H1 (cell line): ENCODE measurements around the gene MAPRE3. TPM values are rescaled to one million over a fixed set of nuclear protein-coding genes. Genes with fewer than 3 reads are reported as not detected.

Experiments used
- CTCF ChIA-PET: fragments of 300-600 bp; sonication (Branson Sonifier 250); formaldehyde crosslinking; loops from one replicate; lab custom pipeline; 2021; ENCODE audit not compliant: partially characterized antibody; lab: Charles Lee
- POLR2A ChIA-PET: fragments of 300-600 bp; sonication (Branson Sonifier 250); formaldehyde crosslinking; loops from one replicate; lab custom pipeline; 2021; ENCODE audit warnings: inconsistent platforms; ENCODE audit not compliant: partially characterized antibody; lab: Charles Lee
- DNase-seq, 2 experiments: peaks; one replicate each; pipeline versions ENCODE4 v3.0.0 to v3.0.0-alpha.2; 2010 to 2022; ENCODE audit warnings: low spot score in 2 of 2, low read depth in 1 of 2, mixed read lengths in 1 of 2
- FAIRE-seq: peaks from 2 replicates; lab custom pipeline; 2011; peaks lifted over from hg19 to GRCh38; lab: Jason Lieb, UNC
- H2AFZ ChIP-seq: 2 replicates; pipeline ENCODE4 v1.8.1; 2012; ENCODE audit warnings: low read length, inconsistent platforms
- H2AK5ac ChIP-seq: 2 replicates; pipeline ENCODE4 v1.6.1; 2013; ENCODE audit warnings: low read depth, low read length
- H2BK120ac ChIP-seq: replicated peaks from 2 replicates; pipeline ENCODE3; 2013; ENCODE audit warnings: low read depth, low read length, inconsistent platforms
- H2BK12ac ChIP-seq: 2 replicates; pipeline ENCODE4 v1.6.1; 2013; ENCODE audit warnings: low read depth, low read length
- H2BK15ac ChIP-seq: 2 replicates; pipeline ENCODE4 v1.6.1; 2013; ENCODE audit warnings: low read length
- H2BK20ac ChIP-seq: 2 replicates; pipeline ENCODE4 v1.6.1; 2013; ENCODE audit warnings: low read length
- H2BK5ac ChIP-seq: 2 replicates; pipeline ENCODE4 v1.6.1; 2013; ENCODE audit warnings: low read depth, low read length
- H3K14ac ChIP-seq: 2 replicates; pipeline ENCODE4 v1.6.1; 2013; ENCODE audit warnings: inconsistent platforms; ENCODE audit not compliant: insufficient read length
- H3K18ac ChIP-seq: 2 replicates; pipeline ENCODE4 v1.6.1; 2013; ENCODE audit warnings: low read length; ENCODE audit errors: extremely low read depth
- H3K23ac ChIP-seq: 2 replicates; pipeline ENCODE4 v1.6.1; 2013; ENCODE audit warnings: inconsistent platforms; ENCODE audit not compliant: insufficient read length
- H3K23me2 ChIP-seq: 2 replicates; pipeline ENCODE4 v1.6.1; 2013; ENCODE audit warnings: low read depth, low read length
- H3K27ac ChIP-seq: 2 replicates; pipeline ENCODE4 v1.6.1; 2011; ENCODE audit warnings: low read depth, low read length, inconsistent platforms
- H3K27me3 ChIP-seq, 4 experiments: replicated peaks in 1 of 4; 1 replicate in 1 of 4; 2 replicates in 3 of 4; pipeline versions ENCODE4 v1.6.1 to v1.8.1; 2011 to 2013; ENCODE audit warnings: low read length in 3 of 4, mild to moderate bottlenecking in 3 of 4, inconsistent platforms in 2 of 4, mixed read lengths in 2 of 4, moderate library complexity in 1 of 4; ENCODE audit not compliant: control insufficient read depth in 3 of 4, insufficient read depth in 3 of 4; ENCODE audit errors: extremely low read depth in 1 of 4
- H3K36me3 ChIP-seq, 4 experiments: 2 replicates each; pipeline versions ENCODE4 v1.6.1 to v1.8.1; 2011 to 2013; ENCODE audit warnings: mild to moderate bottlenecking in 4 of 4, low read length in 3 of 4, moderate library complexity in 2 of 4, control low read depth in 1 of 4, inconsistent platforms in 1 of 4; ENCODE audit not compliant: insufficient read depth in 4 of 4, control insufficient read depth in 2 of 4
- H3K4ac ChIP-seq: replicated peaks from 2 replicates; pipeline ENCODE3; 2013; ENCODE audit warnings: low read length, low read depth, mixed read lengths, inconsistent platforms; ENCODE audit not compliant: insufficient read length
- H3K4me1 ChIP-seq, 4 experiments: replicated peaks in 1 of 4; 1 replicate in 1 of 4; 2 replicates in 3 of 4; pipeline versions ENCODE4 v1.6.1 to v1.8.1; 2011 to 2013; ENCODE audit warnings: low read length in 3 of 4, inconsistent platforms in 2 of 4, mixed read lengths in 1 of 4; ENCODE audit not compliant: insufficient read depth in 4 of 4, control insufficient read depth in 3 of 4
- H3K4me2 ChIP-seq, 2 experiments: 2 replicates each; pipeline versions ENCODE4 v1.6.1 to v1.8.1; 2011 to 2013; ENCODE audit warnings: low read depth in 2 of 2, low read length in 2 of 2, control low read depth in 1 of 2, inconsistent platforms in 1 of 2, mild to moderate bottlenecking in 1 of 2; ENCODE audit not compliant: insufficient read depth in 1 of 2
- H3K4me3 ChIP-seq, 4 experiments: fragments of 200-600, 300-600 bp in 1 of 4; sonication (generic), shearing (Covaris generic), sonication (Bioruptor Twin) in 1 of 4; 2 replicates each; pipeline versions ENCODE4 v1.5.1 to v1.8.1; 2011 to 2016; ENCODE audit warnings: low read length in 4 of 4, low read depth in 3 of 4, control low read depth in 2 of 4, inconsistent platforms in 2 of 4, mild to moderate bottlenecking in 2 of 4, mixed read lengths in 1 of 4, moderate library complexity in 1 of 4; ENCODE audit not compliant: insufficient read depth in 2 of 4; ENCODE audit errors: extremely low read depth in 1 of 4
- H3K56ac ChIP-seq: replicated peaks from 2 replicates; pipeline ENCODE3; 2013; ENCODE audit warnings: low read depth, mild to moderate bottlenecking, mixed read lengths, low read length, inconsistent platforms; ENCODE audit not compliant: insufficient read length
- H3K79me1 ChIP-seq: 2 replicates; pipeline ENCODE4 v1.6.1; 2013; ENCODE audit warnings: low read depth, low read length, control low read depth
- H3K79me2 ChIP-seq, 2 experiments: 2 replicates each; pipeline versions ENCODE4 v1.6.1 to v1.8.1; 2012 to 2013; ENCODE audit warnings: low read length in 2 of 2, mild to moderate bottlenecking in 2 of 2, inconsistent platforms in 1 of 2; ENCODE audit not compliant: insufficient read depth in 2 of 2, control insufficient read depth in 1 of 2
- H3K9ac ChIP-seq, 4 experiments: replicated peaks in 1 of 4; 1 replicate in 1 of 4; 2 replicates in 3 of 4; pipeline versions ENCODE4 v1.6.1 to v1.8.1; 2011 to 2013; ENCODE audit warnings: low read depth in 3 of 4, low read length in 3 of 4, control low read depth in 2 of 4, mild to moderate bottlenecking in 2 of 4, moderate library complexity in 2 of 4, inconsistent platforms in 1 of 4; ENCODE audit errors: extremely low read depth in 1 of 4
- H3K9me3 ChIP-seq, 2 experiments: 2 replicates each; pipeline versions ENCODE4 v1.6.1 to v1.8.1; 2012 to 2013; ENCODE audit warnings: mild to moderate bottlenecking in 2 of 2, moderate library complexity in 2 of 2, control low read depth in 1 of 2, inconsistent platforms in 1 of 2, low read depth in 1 of 2, low read length in 1 of 2, mixed read lengths in 1 of 2; ENCODE audit not compliant: insufficient read depth in 2 of 2
- H4K20me1 ChIP-seq, 2 experiments: replicated peaks in 1 of 2; 2 replicates each; pipeline versions ENCODE3 to v1.8.1; 2011 to 2013; ENCODE audit warnings: inconsistent platforms in 2 of 2, low read length in 2 of 2, mild to moderate bottlenecking in 1 of 2; ENCODE audit not compliant: insufficient read depth in 2 of 2, control insufficient read depth in 1 of 2
- H4K5ac ChIP-seq: 2 replicates; pipeline ENCODE4 v1.6.1; 2013; ENCODE audit warnings: low read length, low read depth, mixed read lengths, inconsistent platforms; ENCODE audit not compliant: insufficient read length
- H4K8ac ChIP-seq: 2 replicates; pipeline ENCODE4 v1.8.0; 2013; ENCODE audit warnings: mild to moderate bottlenecking, moderate library complexity, low read length, inconsistent platforms; ENCODE audit not compliant: insufficient read depth; ENCODE audit errors: extremely low read depth
- H4K91ac ChIP-seq: replicated peaks from 2 replicates; pipeline ENCODE3; 2013; ENCODE audit warnings: low read length, mixed read lengths, inconsistent platforms; ENCODE audit not compliant: insufficient read length
- EZH2 ChIP-seq: fragments of 200-600 bp; sonication (generic); IDR thresholded peaks from 2 replicates; pipeline ENCODE4 v1.7.1; 2012; ENCODE audit warnings: low read depth, mild to moderate bottlenecking, moderate library complexity, low read length, inconsistent platforms; ENCODE audit not compliant: severe bottlenecking
- HDAC2 ChIP-seq, 2 experiments: fragments of 300-600 bp in 1 of 2; sonication (generic) in 1 of 2; IDR thresholded peaks; 2 replicates each; pipeline ENCODE4 v1.6.1; 2011 to 2012; ENCODE audit warnings: low read depth in 2 of 2, low read length in 2 of 2, mild to moderate bottlenecking in 2 of 2, moderate library complexity in 2 of 2, borderline replicate concordance in 1 of 2, inconsistent platforms in 1 of 2
- MAX ChIP-seq: IDR thresholded peaks from 2 replicates; pipeline ENCODE4 v1.6.1; 2012; ENCODE audit warnings: inconsistent platforms
- RAD21 ChIP-seq, 2 experiments: IDR thresholded peaks in 1 of 2; conservative IDR thresholded peaks in 1 of 2; 2 replicates each; pipeline ENCODE4 v1.6.1; 2011; ENCODE audit warnings: low read depth in 2 of 2, low read length in 2 of 2, improper control_type of control experiment in 1 of 2, inconsistent platforms in 1 of 2, mild to moderate bottlenecking in 1 of 2, moderate library complexity in 1 of 2
- WGBS, 2 experiments: shearing (Covaris generic) in 1 of 2; methylation state at CpG; one replicate each; pipeline versions ENCODE4 v1.1.6 to v1.1.7; 2013 to 2015; ENCODE audit warnings: low lambda C conversion rate in 2 of 2, mixed read lengths in 2 of 2, inconsistent platforms in 1 of 2, low coverage in 1 of 2, missing lambda C conversion rate in 1 of 2; ENCODE audit not compliant: insufficient replicate concordance in 2 of 2, insufficient coverage in 1 of 2, insufficient read length in 1 of 2; ENCODE audit errors: extremely low coverage in 1 of 2, missing lambda C conversion rate in 1 of 2; 5-methylcytosine and 5-hydroxymethylcytosine counted together
- polyA plus RNA-seq, 7 experiments: library from polyadenylated mRNA; depleted of rRNA in 3 of 7; stranded (reverse) in 5 of 7; unstranded in 2 of 7; fragments of >200 nt in 5 of 7; fragments of 200-250 nt in 2 of 7; gene quantifications; 1 replicate in 5 of 7; 2 replicates in 1 of 7; 4 replicates in 1 of 7; pipeline versions ENCODE4 v1.2.1 to v1.2.3, GENCODE V29; 2011 to 2013; ENCODE audit warnings: missing spikeins in 2 of 7, mixed read lengths in 2 of 7
- total RNA-seq: library from RNA; stranded (reverse); fragmentation: NEBNext Ultra II Directional; extraction: Animal tissue kit (Norgen Biotek cat#: 25700); gene quantifications from 2 replicates; pipeline ENCODE4 v1.2.1, GENCODE V29; 2021

The MAPRE3 gene
- total and polyA plus RNA-seq, 2 of the 8 experiments (the other 6 are each of a cell fraction or from before 2014, with no cell fraction given): 4.9 to 6.6 TPM

DNA sequence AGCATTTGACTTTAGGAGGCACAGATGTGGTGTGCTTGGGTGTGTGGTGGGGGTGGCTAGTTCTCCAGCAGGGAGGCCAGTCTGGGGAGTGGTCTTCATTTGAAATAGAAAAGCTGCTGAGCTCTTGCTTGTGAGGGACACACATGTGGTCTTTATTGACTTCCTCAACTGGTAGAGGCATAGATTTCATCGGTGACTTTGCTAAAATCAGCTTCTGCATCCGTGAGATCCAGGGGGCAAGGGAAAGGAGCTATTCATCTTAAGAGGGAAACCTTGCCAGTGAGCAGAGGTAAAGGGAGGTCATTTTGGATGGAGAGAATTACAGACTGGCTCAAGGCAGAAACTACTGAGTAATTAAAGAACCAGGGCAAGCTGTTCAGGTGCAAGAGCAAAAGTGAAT lies 4.7 kb downstream of the MAPRE3 start:
- no peak overlapping the region for H4K5ac ChIP-seq
- no peak overlapping the region for H2BK5ac ChIP-seq
- peak overlapping the region; percentile 32 to 48; a peak in 3 of 4 replicates for H3K4me2 ChIP-seq
- ChIA-PET POLR2A (interaction anchor here (1.0 to 1.7 kb wide), 2 partner anchors 13 to 29 kb away, joined by 3 to 4 read pairs; no protein-coding TSS in a partner anchor), CTCF (interaction anchor here (0.6 to 3.9 kb wide), 10 partner anchors 10 to 230 kb away, joined by 3 to 36 read pairs (median 4); no protein-coding TSS in a partner anchor)
- H2BK15ac ChIP-seq: no peak overlapping the region
- no peak overlapping the region for H3K23ac ChIP-seq
- H2BK12ac ChIP-seq: no peak overlapping the region
- H3K56ac ChIP-seq: no peak overlapping the region
- H2BK20ac ChIP-seq: no peak overlapping the region
- H3K4me3 ChIP-seq: no peak overlapping the region; a peak in 1 of 8 replicates
- no peak overlapping the region for H3K9ac ChIP-seq
- no peak overlapping the region for H2AFZ ChIP-seq
- TF ChIP-seq RAD21 (IDR thresholded peaks at IDR 0.05 in 1 of 2, conservative IDR thresholded peaks at IDR 0.05 in 1 of 2; ENCODE audit: low read depth in 2 of 2, low read length in 2 of 2) (no peak), HDAC2 (IDR thresholded peaks at IDR 0.05; ENCODE audit: borderline replicate concordance in 1 of 2, low read depth in 2 of 2, low read length in 2 of 2) (no peak), EZH2 (no peak), MAX (no peak)
- no peak overlapping the region for H2AK5ac ChIP-seq
- H3K79me2 ChIP-seq: no peaks in the 10 kb centered on the region
- no peaks in the 10 kb centered on the region for H3K9me3 ChIP-seq
- H3K18ac ChIP-seq: no peak overlapping the region
- no peak overlapping the region for H4K91ac ChIP-seq
- no peaks in the 10 kb centered on the region for H4K20me1 ChIP-seq
- WGBS, 2 experiments: 28% methylated on average over 2 of the region's 2 CpGs; no CpG with 5 or more reads in 1 of the 2 experiments
- DNase-seq: no peak
- H3K14ac ChIP-seq: no peak overlapping the region
- FAIRE-seq: no peak
- H3K27ac ChIP-seq: no peak overlapping the region
- peaks cover 0 to 7% (median 0%) of the 10 kb centered on the region in 4 experiments; a peak in 3 of 7 replicates for H3K27me3 ChIP-seq
- H3K79me1 ChIP-seq: no peaks in the 10 kb centered on the region
- no peaks in the 10 kb centered on the region for H3K36me3 ChIP-seq
- no peak overlapping the region for H3K4ac ChIP-seq
- H2BK120ac ChIP-seq: no peak overlapping the region
- H3K4me1 ChIP-seq: peaks cover 0 to 11% (median 4%) of the 10 kb centered on the region in 4 experiments; a peak in 6 of 7 replicates
- no peak overlapping the region for H4K8ac ChIP-seq
- peaks cover 6% of the 10 kb centered on the region for H3K23me2 ChIP-seq
